GM19023 (cell line): ENCODE measurements around the gene HS3ST4.
"Not testable (repeated sequence)": the region's sequence is repeated elsewhere in the genome, so short reads cannot be mapped to it uniquely, and the experiment has no call there.

ENCODE experiments used
- ATAC-seq: cut with Tn5 transposase; IDR thresholded peaks from one replicate; pipeline ENCODE4 v1.9.1; 2021; ENCODE audit warnings: mild to moderate bottlenecking, moderate library complexity; ENCODE audit not compliant: unreplicated experiment

Gene HS3ST4

GRCh38 chr16:26071101-26071866 is 379.5 kb downstream of the HS3ST4 start:
- ATAC-seq, result no peak

DNA sequence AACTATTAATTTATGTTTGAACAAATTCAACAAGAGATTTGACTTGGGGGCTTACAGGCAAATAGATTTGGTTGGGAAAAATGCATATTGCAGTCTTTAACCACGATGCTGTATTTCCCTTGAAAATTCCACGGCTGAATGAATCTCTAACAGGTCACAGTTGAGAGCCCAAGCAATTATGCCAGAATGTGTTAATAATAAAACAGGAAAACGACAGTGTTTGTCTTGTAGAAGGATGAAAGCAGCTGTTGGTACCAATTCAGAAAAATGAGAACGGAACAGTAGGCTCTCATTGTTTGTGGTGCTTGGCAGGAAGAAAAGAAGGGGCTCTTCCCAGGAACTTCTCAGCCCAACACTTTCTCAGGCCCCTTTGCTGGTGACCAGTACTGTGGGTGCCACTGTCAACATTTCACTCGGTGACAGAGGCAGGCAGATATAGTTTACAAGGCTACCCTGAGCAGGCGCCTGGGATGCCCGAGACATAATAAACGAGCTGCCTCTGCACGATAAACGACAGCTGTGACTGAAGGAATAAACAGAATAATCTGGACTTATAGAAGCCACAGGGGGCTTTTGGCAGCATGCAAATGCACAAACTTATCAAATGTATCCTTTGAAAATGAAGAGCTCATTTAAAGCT is 387.1 kb downstream of the HS3ST4 start:
- no peak for ATAC-seq

GRCh38 chr16:26087091-26087490 is 395.3 kb downstream of the HS3ST4 start:
- ATAC-seq, result no peak

GRCh38 chr16:26091511-26091910 is 399.8 kb downstream of the HS3ST4 start:
- ATAC-seq, result no peak

GRCh38 chr16:26098206-26098605 is 406.4 kb downstream of the HS3ST4 start:
- not testable (repeated sequence) for ATAC-seq

DNA sequence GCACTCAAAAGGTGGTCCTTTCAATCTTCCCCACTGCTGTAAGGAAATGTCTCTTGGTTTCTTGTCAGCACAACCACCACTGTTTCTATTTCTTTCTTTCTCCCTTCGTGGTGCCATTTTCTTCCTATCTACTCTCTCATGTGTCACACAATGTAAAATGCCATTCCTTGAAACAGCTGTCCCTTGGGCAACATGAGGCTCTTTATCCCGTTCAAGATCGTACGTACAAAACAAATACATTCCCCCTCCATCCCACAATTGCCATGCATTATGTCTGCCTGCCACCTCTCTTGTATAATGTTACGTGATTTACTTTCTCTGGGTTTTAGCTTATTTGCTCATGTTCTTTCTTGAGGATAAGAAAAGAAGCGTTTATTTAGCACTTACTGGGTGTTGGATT is 410.6 kb downstream of the HS3ST4 start:
- no peak for ATAC-seq

- no peak for ATAC-seq
Observed at GRCh38 chr16:26108836-26109505, 417.2 kb downstream of the HS3ST4 start.

GRCh38 chr16:26111900-26112299 is 420.1 kb downstream of the HS3ST4 start:
- no peak for ATAC-seq

GRCh38 chr16:26118575-26118974 is 426.8 kb downstream of the HS3ST4 start:
- ATAC-seq, result no peak

- ATAC-seq, result no peak
Observed at GRCh38 chr16:26120729-26121128, 429.0 kb downstream of the HS3ST4 start.

GRCh38 chr16:26128296-26128695 is 436.5 kb downstream of the HS3ST4 start:
- no peak for ATAC-seq

DNA sequence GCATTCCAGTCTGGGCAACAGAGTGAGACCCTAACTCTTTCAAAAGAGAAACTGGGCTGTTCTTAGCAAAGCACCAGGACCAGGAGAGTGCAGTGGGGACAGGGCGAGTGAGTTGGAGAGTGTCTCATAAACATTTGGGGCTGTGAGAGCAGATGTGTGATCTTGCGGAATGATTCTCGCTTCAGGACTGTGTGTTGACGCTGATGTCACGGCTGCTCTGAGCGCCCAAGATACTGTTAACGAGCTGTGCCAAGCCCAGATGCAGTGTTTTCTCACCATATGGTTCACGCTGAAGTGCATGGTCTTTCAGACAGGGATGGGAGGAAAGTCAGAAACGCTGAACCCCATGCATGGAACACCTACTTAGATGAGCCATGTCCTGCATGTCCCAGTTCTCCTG is 438.2 kb downstream of the HS3ST4 start:
- no peak for ATAC-seq

DNA sequence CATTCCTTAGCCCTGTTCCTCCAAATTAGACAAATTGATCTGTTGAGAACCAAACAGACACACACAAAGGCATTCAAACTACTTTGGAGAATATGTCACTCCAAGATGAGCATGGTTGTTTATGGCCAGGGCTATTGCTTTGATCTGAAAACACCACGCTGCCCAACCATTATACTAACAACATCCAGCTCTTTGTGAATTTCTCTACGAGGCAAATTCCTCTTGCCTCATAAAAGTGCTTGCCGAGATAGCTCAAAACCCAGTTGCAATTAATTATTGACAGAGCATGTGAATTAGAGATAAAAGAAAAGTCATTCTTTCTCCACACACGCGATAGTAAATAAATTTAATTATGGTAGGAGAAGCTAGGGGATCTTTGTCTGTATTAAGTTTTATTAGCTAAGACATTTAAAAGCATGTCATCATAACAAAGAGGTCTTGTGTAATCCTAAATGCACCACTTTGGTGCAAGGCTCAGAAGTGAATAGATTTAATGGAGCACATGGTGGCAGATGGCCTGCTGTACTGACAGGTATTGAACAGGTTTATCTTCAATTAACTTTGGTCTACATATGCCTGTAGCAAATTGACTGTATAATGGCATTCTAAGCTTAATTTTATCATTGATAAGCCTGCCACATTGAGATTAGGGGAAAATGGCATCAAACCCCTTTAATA is 441.8 kb downstream of the HS3ST4 start:
- no peak for ATAC-seq

DNA sequence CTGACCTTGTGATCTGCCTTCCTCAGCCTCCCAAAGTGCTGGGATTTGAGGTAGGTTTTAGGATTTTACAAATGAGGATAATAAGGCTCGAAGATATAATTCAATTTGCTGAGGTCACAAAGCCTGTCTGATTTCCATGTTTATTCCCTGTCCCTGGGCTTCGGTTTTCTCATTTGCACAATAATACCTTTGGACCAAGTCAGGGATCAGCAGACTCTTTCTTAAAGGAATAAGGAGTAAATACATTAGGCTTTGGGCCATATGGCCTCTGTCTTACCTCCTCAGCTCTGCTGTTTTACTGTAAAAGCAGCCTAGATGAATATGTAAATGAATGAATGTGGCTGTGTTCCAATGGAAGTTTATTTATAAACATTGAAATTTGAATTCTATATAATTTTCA is 442.8 kb downstream of the HS3ST4 start:
- no peak for ATAC-seq

- ATAC-seq, result no peak
Observed at GRCh38 chr16:26137956-26138355, 446.2 kb downstream of the HS3ST4 start.

- ATAC-seq, result no peak
Observed at GRCh38 chr16:26139091-26139490, 447.3 kb downstream of the HS3ST4 start.

- no peak for ATAC-seq
Observed at GRCh38 chr16:26139884-26140283, 448.1 kb downstream of the HS3ST4 start.

DNA sequence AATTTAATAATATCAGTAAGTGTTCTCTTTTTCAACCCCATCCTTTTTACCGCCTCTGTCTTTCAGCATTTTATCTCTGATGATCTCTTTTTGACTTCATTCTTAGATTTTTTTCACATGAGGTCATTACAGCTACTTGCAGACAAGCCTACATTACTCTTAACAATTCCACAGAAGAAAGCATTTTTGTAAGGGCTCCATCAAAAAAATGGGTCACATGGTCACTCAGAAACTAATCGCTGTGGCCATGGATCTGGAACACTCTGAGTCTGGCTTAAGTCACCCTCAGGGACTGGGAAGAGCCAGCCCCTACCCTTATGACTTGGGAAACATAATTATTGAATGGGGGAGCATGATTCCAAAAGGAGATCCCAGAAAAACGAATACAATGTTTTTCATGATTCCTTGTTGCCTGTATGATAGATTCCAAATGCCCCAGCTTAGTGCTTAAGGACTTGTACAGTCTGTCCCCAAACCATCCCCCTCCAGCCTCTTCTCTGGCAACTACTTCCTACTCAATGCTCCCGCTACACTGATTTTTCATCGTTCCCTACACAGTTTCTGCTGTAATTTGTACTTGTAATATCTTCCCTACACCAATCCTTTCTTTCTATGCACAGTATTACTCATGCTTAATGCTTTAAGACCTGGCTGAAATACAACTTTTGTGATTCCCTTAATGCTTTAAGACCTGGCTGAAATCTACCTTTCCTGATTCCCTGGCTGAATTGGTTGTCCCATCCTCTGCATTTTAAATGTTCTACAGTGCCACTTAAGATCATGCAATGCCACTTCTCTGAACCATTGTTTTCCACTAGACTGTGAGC is 457.8 kb downstream of the HS3ST4 start:
- no peak for ATAC-seq

- no peak for ATAC-seq
Observed at GRCh38 chr16:26155221-26155620, 463.5 kb downstream of the HS3ST4 start.

- no peak for ATAC-seq
Observed at GRCh38 chr16:26157319-26157718, 465.6 kb downstream of the HS3ST4 start.
